GM12878 (cell line): ENCODE results near the gene SPEM2. TPM values are rescaled to one million over a fixed set of nuclear protein-coding genes. Genes with fewer than 3 reads are reported as not detected.

Source experiments
- ATAC-seq: fragments of 200-7000 bp; cut with Tn5 transposase; 3 replicates; pipeline ENCODE4 v1.9.1; 2020; ENCODE audit warnings: mild to moderate bottlenecking, moderate library complexity
- BruUV-seq: library from RNA; stranded (reverse); fragments of 400-500 nt; replicated peaks from 2 replicates; lab custom pipeline; 2021; lab: Mats Ljungman, UMichigan
- CTCF ChIA-PET: fragments of 300-600 bp; sonication (Branson Sonifier 250); formaldehyde crosslinking; extraction: SDS; loops from one replicate; lab custom pipeline; 2021; ENCODE audit warnings: inconsistent platforms; lab: Yijun Ruan, JAX
- POLR2A ChIA-PET: fragments of 350-600 bp; formaldehyde crosslinking; extraction: SDS; loops from one replicate; lab custom pipeline; 2021; ENCODE audit warnings: inconsistent platforms; lab: Charles Lee
- RAD21 ChIA-PET: fragments of 300-600 bp; sonication (Branson Sonifier 250); formaldehyde crosslinking; loops from one replicate; lab custom pipeline; 2023; ENCODE audit warnings: antibody characterized with exemption; ENCODE audit not compliant: unreplicated experiment; lab: Charles Lee
- SMC1A ChIA-PET: fragments of 300-600 bp; sonication (Branson Sonifier 250); formaldehyde crosslinking; loops from one replicate; lab custom pipeline; 2023; ENCODE audit not compliant: unreplicated experiment, uncharacterized antibody; lab: Charles Lee
- DNase-seq: peaks from one replicate; pipeline ENCODE4 v3.0.0-alpha.2; 2011; ENCODE audit warnings: low read depth, low spot score
- FAIRE-seq: peaks from 3 replicates; lab custom pipeline; 2011; peaks lifted over from hg19 to GRCh38; lab: Jason Lieb, UNC
- H2AFZ ChIP-seq: 2 replicates; pipeline ENCODE4 v1.6.0; 2011; ENCODE audit warnings: low read depth, low read length, control low read depth; ENCODE audit not compliant: control insufficient read depth
- H3K27ac ChIP-seq: 2 replicates; pipeline ENCODE4 v1.5.1; 2011; ENCODE audit warnings: control low read depth; ENCODE audit not compliant: control insufficient read depth, insufficient read depth
- H3K27me3 ChIP-seq, 2 experiments: replicated peaks in 1 of 2; 2 replicates each; pipeline versions ENCODE4 v1.6.0 to v1.6.1; 2011; ENCODE audit warnings: low read length in 1 of 2; ENCODE audit not compliant: control insufficient read depth in 2 of 2, insufficient read depth in 2 of 2
- H3K36me3 ChIP-seq, 2 experiments: 2 replicates each; pipeline ENCODE4 v1.5.1; 2011; ENCODE audit warnings: low read length in 1 of 2; ENCODE audit not compliant: control insufficient read depth in 2 of 2, insufficient read depth in 2 of 2
- H3K4me1 ChIP-seq: 2 replicates; pipeline ENCODE4 v1.6.1; 2011; ENCODE audit warnings: mild to moderate bottlenecking, low read length, moderate library complexity, mixed read lengths; ENCODE audit not compliant: control insufficient read depth, insufficient read depth
- H3K4me2 ChIP-seq: 2 replicates; pipeline ENCODE4 v1.6.0; 2011; ENCODE audit warnings: control low read depth; ENCODE audit not compliant: control insufficient read depth, insufficient read depth
- H3K4me3 ChIP-seq: fragments of 200-600 bp; sonication (generic); 2 replicates; pipeline ENCODE4 v1.5.1; 2016
- H3K79me2 ChIP-seq: 2 replicates; pipeline ENCODE4 v1.6.0; 2011; ENCODE audit warnings: low read length; ENCODE audit not compliant: control insufficient read depth, insufficient read depth
- H3K9ac ChIP-seq: 2 replicates; pipeline ENCODE4 v1.8.0; 2011; ENCODE audit warnings: low read length, control low read depth, mixed read lengths; ENCODE audit not compliant: control insufficient read depth, insufficient read depth
- H3K9me3 ChIP-seq: replicated peaks from 3 replicates; pipeline ENCODE4 v1.5.1; 2011; ENCODE audit warnings: mild to moderate bottlenecking, low read length; ENCODE audit not compliant: control insufficient read depth, insufficient read depth
- H4K20me1 ChIP-seq: 2 replicates; pipeline ENCODE4 v1.6.0; 2011; ENCODE audit not compliant: control insufficient read depth, insufficient read depth
- ESRRA ChIP-seq: IDR thresholded peaks from 2 replicates; pipeline ENCODE4 v1.6.1; 2012; ENCODE audit warnings: mild to moderate bottlenecking, low read length, improper control_type of control experiment
- FOXK2 ChIP-seq: fragments of 450-650 bp; IDR thresholded peaks from 2 replicates; pipeline ENCODE4 v1.6.1; 2017; ENCODE audit warnings: mild to moderate bottlenecking, moderate library complexity
- NKRF ChIP-seq: fragments of 450-650 bp; conservative IDR thresholded peaks from 2 replicates; pipeline ENCODE4 v1.6.1; 2017; ENCODE audit warnings: mild to moderate bottlenecking, moderate library complexity
- PBX3 ChIP-seq: IDR thresholded peaks from 2 replicates; pipeline ENCODE4 v1.6.1; 2011; ENCODE audit warnings: mild to moderate bottlenecking, low read depth, low read length, moderate library complexity; ENCODE audit not compliant: insufficient replicate concordance
- RELA ChIP-seq: fragments of 450-650 bp; IDR thresholded peaks from 2 replicates; pipeline ENCODE4 v1.8.0; 2014; ENCODE audit warnings: borderline replicate concordance; ENCODE audit not compliant: partially characterized antibody
- SRF ChIP-seq, 2 experiments: IDR thresholded peaks; 2 replicates each; pipeline ENCODE4 v1.6.1; 2011; ENCODE audit warnings: low read depth in 2 of 2, low read length in 2 of 2, mild to moderate bottlenecking in 1 of 2, moderate library complexity in 1 of 2
- TAF1 ChIP-seq: IDR thresholded peaks from 2 replicates; pipeline ENCODE4 v1.6.1; 2011; ENCODE audit warnings: mild to moderate bottlenecking, low read depth, low read length, borderline replicate concordance
- TCF12 ChIP-seq: IDR thresholded peaks from 2 replicates; pipeline ENCODE4 v1.6.1; 2011; ENCODE audit warnings: low read depth, mild to moderate bottlenecking, low read length
- ZNF24 ChIP-seq: fragments of 450-650 bp; IDR thresholded peaks from 2 replicates; pipeline ENCODE4 v1.6.1; 2017; ENCODE audit warnings: antibody characterized with exemption, mild to moderate bottlenecking
- ZZZ3 ChIP-seq: IDR thresholded peaks from 2 replicates; pipeline ENCODE4 v1.6.1; 2011; ENCODE audit warnings: low read depth; ENCODE audit not compliant: control insufficient read depth, insufficient read length
- WGBS: methylation state at CpG from one replicate; pipeline ENCODE4 v1.1.6; 2016; ENCODE audit warnings: low lambda C conversion rate; ENCODE audit not compliant: insufficient replicate concordance, insufficient coverage; ENCODE audit errors: missing lambda C conversion rate; 5-methylcytosine and 5-hydroxymethylcytosine counted together
- in situ Hi-C: fragments of 300-500 bp; cut with MboI; formaldehyde crosslinking; loops from 9 replicates; pipeline ENCODE4 v1.14.3; 2018; ENCODE audit warnings: mixed read lengths
- intact Hi-C: fragments of 100-400 bp; cut with micrococcal nuclease; formaldehyde crosslinking; loops from one replicate; pipeline ENCODE4 v1.14.2; 2022; ENCODE audit not compliant: unreplicated experiment
- polyA plus RNA-seq, 11 experiments: library from polyadenylated mRNA; depleted of rRNA in 4 of 11; unstranded in 6 of 11; stranded (reverse) in 5 of 11; fragments of >200 nt; fragmentation: Nextera tagmentation in 4 of 11; fragmentation: Illumina TruSeq in 1 of 11; extraction: Ambion mirVana in 4 of 11; extraction: Trizol in 1 of 11; gene quantifications; 1 replicate in 1 of 11; 2 replicates in 10 of 11; pipeline versions ENCODE4 v1.2.1 to v1.2.3, GENCODE V29; 2011 to 2016; ENCODE audit warnings: inconsistent platforms in 2 of 11, missing spikeins in 2 of 11, low read depth in 1 of 11
- total RNA-seq, 4 experiments: library from RNA; depleted of rRNA in 3 of 4; stranded (reverse); fragments of >200 nt in 3 of 4; fragmentation: Illumina TruSeq in 1 of 4; extraction: Trizol in 1 of 4; gene quantifications; 2 replicates each; pipeline versions ENCODE4 v1.2.1 to v1.2.3, GENCODE V29; 2013 to 2021

The SPEM2 gene
- total and polyA plus RNA-seq, 10 of the 15 experiments (the other 5 are each of a cell fraction or from before 2014, with no cell fraction given), result not detected

- CTCF ChIA-PET, result interaction anchor here (1.3 kb wide), 1 partner anchor 91 kb away, joined by 4 read pairs; no protein-coding TSS in a partner anchor
- Histone ChIP-seq H3K9me3 (no peaks in the 10 kb centered on the region), H3K27me3 (no peaks in the 10 kb centered on the region; a peak in 1 of 4 replicates), H3K4me1 (no peaks in the 10 kb centered on the region), H2AFZ (no peak overlapping the region), H3K4me3 (no peak overlapping the region), H3K79me2 (no peaks in the 10 kb centered on the region), H4K20me1 (no peaks in the 10 kb centered on the region), H3K9ac (no peak overlapping the region), H3K4me2 (no peak overlapping the region), H3K27ac (no peak overlapping the region), H3K36me3 (no peaks in the 10 kb centered on the region)
- SMC1A ChIA-PET, result interaction anchor here (1.2 kb wide), 1 partner anchor 67 kb away, joined by 3 read pairs; no protein-coding TSS in a partner anchor
- ATAC-seq (no peak), FAIRE-seq (no peak), DNase-seq (no peak)
- in situ Hi-C loops (no loop called here), intact Hi-C loops (no loop called here)
- RAD21 ChIA-PET, result no interaction called here
- TF ChIP-seq ZNF24 (no peak), TAF1 (no peak), ZZZ3 (no peak), PBX3 (no peak), SRF (IDR thresholded peaks at IDR 0.05; ENCODE audit: low read depth in 2 of 2, low read length in 2 of 2) (no peak), ESRRA (no peak), FOXK2 (no peak), RELA (no peak), TCF12 (no peak), NKRF (no peak)
- POLR2A ChIA-PET, result interaction anchor here (0.8 kb wide), 1 partner anchor 11 kb away, joined by 3 read pairs; the partner anchor contains the start of gene TMEM102
- 69% methylated on average over 4 of the region's 4 CpGs for WGBS
- BruUV-seq, result no TSS peak
Observed at GRCh38 chr17:7423679-7424078, 1.7 kb upstream of the SPEM2 start.
